NK-92 (cell line): ENCODE data around the gene BPIFA3.

Experiments
- DNase-seq: peaks from one replicate; lab custom pipeline; 2025; ENCODE audit not compliant: unreplicated experiment; lab: John Stamatoyannopoulos, UW

The BPIFA3 gene

DNA sequence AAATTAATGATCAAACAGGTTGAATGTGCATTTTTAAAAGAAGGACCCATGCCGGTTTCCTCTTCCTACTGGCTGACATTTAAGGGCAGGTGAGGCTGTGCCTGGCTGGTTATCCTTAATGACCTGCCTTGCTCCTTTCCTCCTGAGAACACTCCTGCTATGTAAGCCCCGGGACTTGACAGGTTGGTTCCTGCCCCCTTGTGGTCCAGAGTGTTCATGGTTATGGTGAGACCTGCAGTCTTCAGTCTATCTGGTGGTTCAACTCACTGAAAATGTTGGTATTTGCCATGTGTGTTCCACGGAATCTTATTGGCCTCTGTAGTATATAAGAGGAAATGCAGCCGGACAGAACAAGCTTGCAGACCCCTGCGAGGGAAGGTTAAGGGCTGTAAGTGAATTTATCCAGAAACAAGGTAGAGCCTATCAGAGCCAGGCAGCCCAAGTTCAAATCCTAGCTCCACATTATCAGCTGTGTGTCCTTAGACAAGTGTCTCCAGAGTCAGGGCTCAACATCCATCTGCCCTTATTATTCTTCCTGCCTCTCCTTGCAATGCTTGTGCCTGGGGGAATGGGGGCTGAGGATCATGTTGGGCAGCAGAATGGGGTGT lies 5.2 kb upstream of the BPIFA3 start:
- no peak for DNase-seq

DNA sequence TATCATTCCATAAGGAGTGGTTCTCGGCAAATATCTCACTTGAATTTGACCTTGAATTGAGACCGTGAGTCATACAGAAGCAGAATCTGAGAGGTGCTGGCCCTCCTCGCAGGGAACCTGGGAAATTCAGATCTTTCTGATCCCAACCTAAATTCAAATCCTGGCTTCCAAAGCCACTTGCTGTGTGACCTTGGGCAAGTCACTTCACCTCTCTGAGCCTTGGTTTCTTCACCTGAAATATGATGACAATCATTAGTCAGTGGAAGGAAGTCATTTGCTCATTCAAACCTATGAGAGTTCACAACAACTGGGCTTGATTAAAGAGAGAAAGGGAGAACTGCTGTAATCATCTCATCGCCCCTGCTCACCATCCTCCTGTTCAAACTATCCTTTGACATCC lies 7.2 kb downstream of the BPIFA3 start:
- DNase-seq, result no peak

DNA sequence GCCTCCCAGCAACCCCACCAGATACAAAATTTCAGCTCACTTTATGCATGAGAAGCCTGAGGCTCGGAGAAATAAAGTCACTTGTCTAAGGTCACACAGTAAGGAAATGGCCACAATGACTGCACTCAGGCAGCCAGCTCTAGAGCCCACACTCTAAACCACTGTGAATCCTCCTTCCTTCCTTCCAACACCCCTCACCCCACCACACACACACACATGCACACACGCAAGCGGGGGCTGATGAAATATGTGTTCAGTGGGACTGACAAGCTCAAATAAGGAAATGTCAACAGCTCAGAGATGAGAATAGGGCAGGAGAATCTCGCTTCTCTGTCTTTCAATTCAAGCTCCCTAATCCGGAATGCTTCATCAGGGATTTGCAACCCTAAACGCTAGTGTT lies 12.7 kb downstream of the BPIFA3 start:
- DNase-seq, result no peak

DNA sequence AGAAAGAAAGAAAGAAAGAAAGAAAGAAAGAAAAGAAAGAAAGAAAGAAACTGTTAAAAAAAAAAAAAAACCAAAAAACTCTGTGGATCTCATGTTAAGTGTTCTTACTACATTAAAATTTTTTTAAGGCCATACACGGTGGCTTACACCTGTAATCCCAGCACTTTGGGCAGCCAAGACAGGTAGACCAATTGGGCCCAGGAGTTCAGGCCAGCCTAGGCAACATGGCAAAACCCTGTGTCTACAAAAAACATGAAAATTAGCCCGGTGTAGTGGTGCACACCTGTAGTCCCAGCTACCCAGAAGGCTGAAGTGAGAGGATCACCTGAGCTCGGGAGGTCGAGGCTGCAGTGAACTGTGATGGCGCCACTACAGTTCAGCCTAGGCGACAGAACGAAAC lies 14.1 kb downstream of the BPIFA3 start:
- DNase-seq, result no peak

DNA sequence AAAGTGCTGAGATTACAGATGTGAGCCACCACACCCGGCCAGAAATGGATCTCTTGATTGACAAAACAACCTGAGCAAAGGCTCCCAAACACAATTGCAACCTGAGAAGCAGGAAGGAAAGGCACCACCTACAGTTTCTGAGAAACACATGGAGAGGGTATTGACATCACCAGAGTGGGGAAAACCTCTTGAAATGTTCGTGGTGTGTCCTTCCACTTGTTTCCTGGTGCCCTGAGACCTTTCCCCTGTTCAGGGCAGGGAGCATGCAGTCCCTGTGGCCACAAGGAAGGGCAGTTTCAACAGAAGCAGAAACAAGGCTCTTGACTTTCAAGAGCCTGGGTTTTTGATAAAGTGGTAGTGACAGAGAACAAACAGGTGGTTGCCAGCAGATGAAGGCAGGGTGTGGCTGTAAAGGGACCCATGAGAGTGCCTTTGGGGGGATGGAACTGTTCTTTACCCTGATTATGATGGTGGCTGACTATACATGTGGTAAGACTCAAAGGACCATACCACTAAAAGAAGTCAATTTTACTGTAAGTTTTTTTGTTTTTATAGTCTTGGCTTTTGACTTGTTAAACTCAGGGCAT lies 15.4 kb downstream of the BPIFA3 start:
- DNase-seq, result no peak

DNA sequence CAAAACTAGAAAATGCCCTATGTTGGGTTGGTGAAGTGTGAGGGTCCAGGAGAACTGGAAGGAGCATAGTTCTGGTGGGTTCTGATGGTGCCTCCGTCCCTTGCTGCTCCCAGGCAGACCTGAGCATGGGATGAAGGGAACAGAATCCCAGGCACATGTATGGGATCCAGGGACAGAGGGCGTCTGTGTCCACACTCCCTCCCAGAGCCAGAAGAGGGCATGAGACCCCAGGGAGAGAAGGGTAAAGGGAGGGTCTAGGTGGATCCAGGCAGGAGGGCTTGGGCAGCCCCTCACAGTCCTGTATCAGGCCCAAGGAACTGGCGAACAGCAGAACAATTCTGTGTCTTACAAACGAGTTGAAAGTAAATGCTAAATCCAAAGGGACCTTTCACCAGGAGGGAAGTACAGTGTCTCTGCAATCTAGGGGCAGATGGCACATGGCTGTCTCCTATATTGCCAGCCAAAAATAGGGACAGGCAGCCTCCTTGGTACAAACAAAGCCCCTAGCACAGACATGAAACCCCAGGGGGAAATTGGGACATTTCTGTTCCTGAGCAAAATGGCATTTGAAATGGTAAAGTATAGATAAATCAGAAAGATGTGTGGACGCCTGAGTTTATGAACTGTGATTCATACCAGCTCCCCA lies 16.1 kb downstream of the BPIFA3 start:
- no peak for DNase-seq

DNA sequence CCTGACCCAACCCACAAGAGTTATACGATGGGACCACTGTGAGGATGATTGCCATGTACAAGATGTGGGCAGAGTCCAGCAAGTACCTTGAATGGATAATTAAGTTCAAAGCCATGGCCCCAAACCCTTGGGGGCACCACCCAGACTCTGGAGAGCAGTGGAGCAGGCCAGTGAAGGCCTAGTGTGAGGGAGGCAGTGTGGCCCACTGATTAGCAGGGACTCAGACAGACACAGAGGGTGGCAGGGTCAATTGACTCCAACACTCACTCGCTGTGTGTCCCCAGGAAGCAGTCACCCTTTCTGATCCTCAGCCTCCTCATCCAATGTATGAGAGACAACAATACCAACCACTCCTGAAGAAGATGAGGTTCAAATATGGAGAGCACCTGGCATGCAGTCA lies 16.9 kb downstream of the BPIFA3 start:
- no peak for DNase-seq

DNA sequence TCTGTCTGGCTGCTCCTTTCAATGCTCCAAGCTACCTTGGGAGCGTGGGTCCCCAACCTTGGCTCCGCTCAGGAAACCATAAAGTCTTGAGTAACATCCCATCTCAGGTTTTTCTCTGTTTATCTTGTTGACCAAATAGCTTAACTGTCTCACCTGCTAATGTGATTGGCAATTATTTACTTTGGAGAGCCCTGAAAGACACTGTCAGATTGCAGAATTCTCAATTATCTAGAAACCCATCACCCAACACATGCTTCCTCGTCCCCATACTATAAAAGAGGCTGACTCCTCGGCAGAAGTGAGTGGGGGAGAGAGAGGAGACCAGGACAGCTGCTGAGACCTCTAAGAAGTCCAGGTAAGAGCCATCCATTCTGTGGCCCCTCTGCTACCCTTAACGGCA lies 18.5 kb downstream of the BPIFA3 start, which contains the start of gene BPIFA1:
BPIFA1 (plus strand) TSS at position 301 of the 400 bp plus-strand sequence. CDS start 1,716 bp downstream, outside the sequence.
- no peak for DNase-seq

DNA sequence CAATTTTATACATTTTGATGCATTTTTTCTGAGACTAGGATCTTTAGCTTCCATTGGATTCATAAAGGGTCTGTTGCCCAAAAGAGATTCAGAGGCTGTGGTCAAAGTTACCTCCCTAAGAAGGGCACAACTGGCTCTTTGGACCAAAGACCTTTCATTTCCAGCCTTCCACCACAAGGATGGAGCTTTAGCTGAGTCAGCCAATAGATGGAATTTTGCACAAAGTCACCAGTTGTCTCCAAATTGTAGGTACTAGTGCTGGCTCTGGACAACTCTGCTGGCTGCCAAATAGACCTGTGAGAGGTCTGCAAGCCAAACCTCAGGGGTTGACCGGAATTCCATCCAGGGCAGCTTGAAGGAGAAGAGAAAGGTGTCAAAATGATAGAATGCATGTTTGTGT lies 19.2 kb downstream of the BPIFA3 start:
- DNase-seq, result no peak

DNA sequence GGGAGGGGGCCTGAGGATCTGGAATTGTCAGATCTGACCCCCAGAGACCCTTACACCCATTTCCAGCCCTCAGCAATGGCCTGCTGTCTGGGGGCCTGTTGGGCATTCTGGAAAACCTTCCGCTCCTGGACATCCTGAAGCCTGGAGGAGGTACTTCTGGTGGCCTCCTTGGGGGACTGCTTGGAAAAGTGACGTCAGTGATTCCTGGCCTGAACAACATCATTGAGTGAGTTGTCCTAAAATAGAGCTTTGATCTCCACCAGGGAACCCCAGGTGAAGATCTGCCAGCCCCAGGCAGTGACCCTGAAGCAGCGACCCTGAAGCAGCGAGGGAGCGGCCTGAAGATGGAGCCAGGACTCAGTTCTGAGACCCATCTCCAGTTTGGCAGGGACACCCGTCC lies 20.8 kb downstream of the BPIFA3 start:
- no peak for DNase-seq

DNA sequence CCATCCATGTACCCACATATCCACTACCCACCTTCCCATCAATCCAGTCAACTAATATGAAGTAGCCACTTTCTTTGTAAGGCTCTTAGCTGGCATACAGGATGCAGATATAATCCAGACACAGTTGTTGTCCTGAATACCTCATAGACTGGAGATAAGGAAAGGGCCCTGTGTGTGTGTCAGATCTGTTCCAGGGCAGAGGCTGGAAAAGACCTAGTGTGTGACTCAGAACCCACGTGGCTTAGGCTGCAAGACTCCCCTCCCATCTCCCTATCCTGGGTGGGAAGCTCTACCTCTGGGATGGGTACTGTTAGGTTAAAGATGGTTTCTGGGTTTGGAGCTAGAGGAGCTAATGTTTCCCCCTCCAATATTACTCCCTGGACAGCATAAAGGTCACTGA lies 22.3 kb downstream of the BPIFA3 start:
- DNase-seq, result no peak

DNA sequence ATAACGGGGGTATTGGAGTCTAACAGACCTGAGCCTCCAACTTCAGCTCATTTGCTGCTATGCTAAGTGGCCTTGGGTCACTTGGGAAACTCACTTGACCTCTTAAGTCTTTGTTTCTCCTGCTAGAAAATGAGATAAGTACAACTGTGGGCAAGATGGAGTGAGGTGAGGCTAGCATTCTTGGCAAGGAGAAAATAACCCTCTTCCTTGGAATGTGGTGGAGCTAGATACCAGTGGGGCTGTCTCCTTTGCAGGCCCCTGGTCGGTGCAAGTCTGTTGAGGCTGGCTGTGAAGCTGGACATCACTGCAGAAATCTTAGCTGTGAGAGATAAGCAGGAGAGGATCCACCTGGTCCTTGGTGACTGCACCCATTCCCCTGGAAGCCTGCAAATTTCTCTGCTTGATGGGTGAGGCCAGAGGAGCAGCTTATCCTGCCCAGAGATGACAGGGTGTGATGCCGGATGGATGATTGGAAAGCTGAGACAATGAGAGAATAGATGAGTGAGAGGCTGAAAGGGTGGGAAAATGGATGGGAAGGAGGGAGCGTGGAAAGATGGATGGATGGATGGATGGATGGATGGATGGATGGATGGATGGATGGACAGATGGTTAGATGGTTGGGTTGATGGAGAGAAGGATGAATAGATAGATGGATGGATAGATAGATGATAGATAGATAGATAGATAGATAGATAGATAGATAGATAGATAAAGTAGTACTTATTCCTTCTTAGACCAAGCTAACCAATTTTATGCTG lies 23.0 kb downstream of the BPIFA3 start:
- no peak for DNase-seq

DNA sequence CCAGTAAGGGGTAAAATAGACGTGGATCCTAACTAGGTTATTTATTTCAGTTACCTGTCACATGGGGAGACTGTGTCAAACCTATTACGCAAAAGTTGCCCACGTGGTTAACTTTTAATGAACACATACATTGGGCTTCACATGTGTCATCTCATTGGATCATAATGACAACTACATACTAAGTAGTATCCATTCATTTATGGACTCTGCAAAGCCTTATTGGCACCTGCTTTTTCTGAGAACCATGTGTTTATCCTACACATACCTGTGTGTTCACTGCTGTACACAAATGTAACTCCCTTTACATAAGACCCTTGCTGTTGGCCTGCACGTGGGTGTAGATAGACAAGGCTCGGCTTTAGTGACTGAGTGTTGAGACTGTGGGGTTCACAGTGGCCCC lies 23.8 kb downstream of the BPIFA3 start:
- DNase-seq, result no peak

DNA sequence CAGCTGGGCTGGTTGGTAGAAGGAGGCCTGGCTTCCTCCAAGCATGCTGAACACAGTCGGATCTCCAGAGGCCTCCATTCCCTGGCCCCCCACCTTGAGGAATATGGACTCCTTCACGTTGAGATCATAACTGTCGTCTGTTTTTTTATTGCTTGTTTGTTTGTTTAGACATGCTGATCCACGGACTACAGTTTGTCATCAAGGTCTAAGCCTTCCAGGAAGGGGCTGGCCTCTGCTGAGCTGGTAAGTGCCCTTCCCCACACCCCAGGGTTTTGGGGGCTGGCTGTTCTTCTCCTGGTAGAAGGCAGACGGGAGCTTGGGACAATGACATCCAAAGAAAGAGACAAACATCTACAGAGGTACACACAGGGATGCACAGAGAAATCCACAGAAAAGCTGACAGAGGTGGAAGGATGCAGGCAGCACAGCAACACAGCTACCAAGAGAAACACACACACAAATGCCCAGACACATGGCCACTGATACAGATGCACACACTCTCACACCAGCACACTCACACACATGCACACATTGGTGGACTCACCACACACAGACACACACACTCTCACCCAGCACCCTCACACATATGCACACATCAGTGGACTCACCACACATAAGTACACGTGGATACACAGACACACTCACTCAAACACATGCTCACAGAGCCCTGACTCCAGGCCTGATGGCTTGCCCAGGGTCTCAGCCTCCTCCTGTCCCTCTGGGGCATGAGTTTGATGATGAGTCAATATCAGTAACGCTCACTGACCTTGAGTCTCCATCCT lies 25.4 kb downstream of the BPIFA3 start:
- no peak for DNase-seq

DNA sequence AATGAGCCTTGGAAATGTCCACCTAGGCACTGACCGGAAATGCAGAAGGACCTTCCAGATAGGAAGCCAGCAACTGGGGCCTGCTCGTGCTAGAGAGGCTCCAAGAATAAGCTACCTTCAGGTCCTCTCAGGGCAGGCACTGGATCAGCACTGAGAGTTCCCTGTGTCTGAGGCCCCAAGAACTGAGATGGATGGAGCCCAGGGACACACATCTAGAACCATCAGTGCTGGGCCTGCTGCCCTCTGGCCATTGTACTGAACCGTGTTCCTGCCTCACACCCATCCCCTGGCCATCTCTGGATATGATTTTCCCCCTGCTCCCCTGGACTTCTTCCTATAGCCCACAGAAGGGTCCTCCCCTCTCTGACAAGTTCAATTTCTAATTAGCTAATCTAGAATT lies 28.9 kb downstream of the BPIFA3 start:
- DNase-seq, result no peak

DNA sequence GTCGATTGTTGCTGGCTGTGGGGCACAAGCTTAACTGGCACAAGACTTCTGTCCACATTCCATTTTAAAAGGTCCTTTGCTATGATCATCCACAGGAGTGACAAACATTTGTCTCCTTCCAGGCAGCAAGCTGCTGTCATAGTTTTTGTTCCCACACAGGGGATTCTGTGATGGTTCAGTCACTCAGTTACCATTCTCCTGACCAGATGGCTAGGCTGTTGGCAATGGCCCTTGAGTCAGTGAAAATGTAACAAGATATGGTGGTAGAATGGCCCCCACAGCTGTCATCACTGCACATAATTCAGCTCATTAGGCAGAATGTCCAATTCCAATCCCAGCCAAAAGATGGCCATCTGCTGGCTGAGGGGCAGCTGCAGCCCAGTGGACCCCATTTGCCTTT lies 32.3 kb downstream of the BPIFA3 start:
- no peak for DNase-seq

DNA sequence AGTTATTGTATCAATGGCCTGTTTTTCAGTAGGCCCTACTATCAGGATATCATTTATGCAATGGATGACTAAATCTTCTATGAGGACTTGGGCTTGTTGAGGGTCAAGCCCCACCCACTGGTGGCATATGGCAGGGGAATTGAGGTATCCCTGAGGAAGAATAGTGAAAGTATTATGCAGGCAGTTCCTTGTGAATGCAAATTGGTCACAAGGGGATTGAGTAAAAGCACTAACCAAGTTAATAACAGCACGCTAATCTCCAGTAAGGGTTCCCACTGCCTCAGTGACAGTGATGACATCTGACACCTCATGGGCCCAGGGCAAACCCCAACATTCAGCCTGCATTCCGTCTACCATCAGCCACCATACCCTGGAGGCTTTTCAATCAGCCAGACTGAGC lies 33.5 kb downstream of the BPIFA3 start:
- no peak for DNase-seq

DNA sequence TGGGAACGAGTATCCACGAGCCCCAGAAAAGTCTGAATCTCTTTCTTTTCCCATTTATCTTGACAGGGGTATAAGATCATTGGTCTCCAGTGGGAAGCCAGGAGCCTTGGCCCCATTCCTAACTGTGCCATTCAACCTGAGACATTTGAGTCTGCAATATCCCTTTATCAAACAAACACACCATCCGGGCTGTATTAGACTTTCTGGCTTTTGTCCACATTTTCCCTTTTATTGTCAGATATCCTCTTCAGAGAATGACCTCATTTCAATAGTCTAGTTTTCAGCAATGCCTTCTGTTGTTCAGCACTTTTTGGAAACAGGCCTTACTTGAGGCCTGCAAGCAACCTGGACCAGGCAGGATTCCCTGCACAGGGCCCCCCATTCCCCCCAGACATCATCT lies 34.3 kb downstream of the BPIFA3 start:
- DNase-seq, result no peak

DNA sequence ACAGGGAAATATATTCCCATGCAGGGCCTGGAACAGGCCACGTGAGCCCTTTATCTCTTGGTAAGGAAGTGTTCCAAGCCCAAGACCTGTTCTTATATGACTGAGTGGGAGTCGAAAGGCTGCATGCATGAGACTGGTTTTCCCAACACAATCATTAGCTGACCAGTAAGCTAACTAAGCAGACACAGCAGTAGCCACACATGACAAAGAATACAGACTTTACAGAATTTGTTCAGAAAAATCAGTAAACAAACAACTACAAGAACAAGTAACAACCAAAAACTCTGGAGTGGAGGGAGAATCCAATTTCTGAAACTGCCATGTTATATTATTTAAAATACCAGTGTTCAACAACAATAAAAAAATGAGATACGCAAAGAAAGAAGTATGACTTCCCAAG lies 35.3 kb downstream of the BPIFA3 start:
- DNase-seq, result no peak

DNA sequence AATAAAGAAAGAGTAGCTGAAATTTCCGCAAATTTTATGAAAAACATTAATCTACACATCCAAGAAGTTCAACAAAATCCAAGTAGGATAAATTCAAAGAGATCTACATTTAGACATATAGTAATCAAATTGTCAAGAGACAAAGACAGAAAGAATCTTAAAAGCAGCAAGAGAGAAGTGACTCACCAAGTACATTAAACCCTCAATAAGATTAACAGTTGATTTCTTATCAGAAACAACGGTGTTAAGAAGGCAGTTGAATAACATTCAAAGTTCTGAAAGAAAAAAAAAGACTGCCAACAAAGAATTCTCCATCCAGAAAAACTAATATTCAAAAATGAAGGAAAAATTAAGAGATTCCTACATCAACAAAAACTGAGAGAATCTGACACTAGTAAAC lies 37.9 kb downstream of the BPIFA3 start:
- DNase-seq, result no peak

DNA sequence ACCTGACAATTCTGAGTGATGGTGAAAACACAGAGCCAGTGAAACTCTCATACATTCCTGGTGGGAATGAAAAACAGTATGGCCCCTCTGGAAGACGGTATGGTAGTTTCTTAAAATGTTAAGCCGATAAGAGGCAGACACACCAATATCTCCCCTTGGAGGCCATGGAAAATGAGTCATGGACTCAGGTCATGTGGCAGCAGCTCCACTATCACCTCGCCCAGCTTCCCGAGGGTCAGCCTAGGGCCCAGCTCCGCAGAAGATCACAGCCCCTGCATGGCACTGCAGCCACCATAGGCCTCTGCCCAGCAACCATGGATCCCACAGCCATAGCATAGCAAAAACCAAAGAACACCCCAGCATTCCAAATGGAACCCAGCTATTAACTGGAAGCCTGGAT lies 40.1 kb downstream of the BPIFA3 start:
- no peak for DNase-seq
